Activated naive CD8-positive, alpha-beta T cell (primary cell): ENCODE results near the gene SPATA16.
"Not testable (repeated sequence)": the region's sequence is repeated elsewhere in the genome, so short reads cannot be mapped to it uniquely, and the experiment has no call there.

ENCODE experiments used
- H3K27ac Mint-ChIP-seq: one replicate; pipeline ENCODE4 v1.8.0; 2021; ENCODE audit warnings: mixed read lengths
- H3K27me3 Mint-ChIP-seq: one replicate; pipeline ENCODE4 v1.8.0; 2021; ENCODE audit warnings: mixed read lengths
- H3K36me3 Mint-ChIP-seq: one replicate; pipeline ENCODE4 v1.8.0; 2021; ENCODE audit warnings: mixed read lengths
- H3K4me1 Mint-ChIP-seq: one replicate; pipeline ENCODE4 v1.8.0; 2021; ENCODE audit warnings: low read depth, mixed read lengths
- H3K4me3 Mint-ChIP-seq: one replicate; pipeline ENCODE4 v1.8.0; 2021; ENCODE audit warnings: mild to moderate bottlenecking, mixed read lengths
- H3K9me3 Mint-ChIP-seq: one replicate; pipeline ENCODE4 v1.8.0; 2021; ENCODE audit warnings: low read depth, mixed read lengths

SPATA16 gene

GRCh38 chr3:172915911-172916514 is 225.0 kb downstream of the SPATA16 start:
- Mint-ChIP-seq H3K36me3 (no peaks in the 10 kb centered on the region), H3K4me3 (no peak overlapping the region), H3K27me3 (peaks cover 9% of the 10 kb centered on the region), H3K27ac (no peak overlapping the region), H3K4me1 (no peaks in the 10 kb centered on the region), H3K9me3 (no peaks in the 10 kb centered on the region)

- peaks cover 9% of the 10 kb centered on the region for H3K27me3 Mint-ChIP-seq
- H3K27ac Mint-ChIP-seq, result no peak overlapping the region
- no peaks in the 10 kb centered on the region for H3K9me3 Mint-ChIP-seq
- no peaks in the 10 kb centered on the region for H3K36me3 Mint-ChIP-seq
- no peak overlapping the region for H3K4me3 Mint-ChIP-seq
- H3K4me1 Mint-ChIP-seq, result no peaks in the 10 kb centered on the region
Measured at GRCh38 chr3:172914854-172915253, 226.2 kb downstream of the SPATA16 start.

GRCh38 chr3:172913911-172914655 is 227.0 kb downstream of the SPATA16 start:
- Mint-ChIP-seq H3K4me1 (no peaks in the 10 kb centered on the region), H3K9me3 (no peaks in the 10 kb centered on the region)

GRCh38 chr3:172911142-172911541 is 229.9 kb downstream of the SPATA16 start:
- Mint-ChIP-seq H3K4me3 (no peak overlapping the region), H3K9me3 (no peaks in the 10 kb centered on the region), H3K36me3 (no peaks in the 10 kb centered on the region), H3K27me3 (peaks cover 10% of the 10 kb centered on the region), H3K27ac (no peak overlapping the region), H3K4me1 (no peaks in the 10 kb centered on the region)

More at GRCh38 chr3:172913911-172914655, 227.0 kb downstream of the SPATA16 start:
- Mint-ChIP-seq H3K27me3 (peaks cover 9% of the 10 kb centered on the region), H3K4me3 (no peak overlapping the region), H3K27ac (no peak overlapping the region), H3K36me3 (no peaks in the 10 kb centered on the region)

GRCh38 chr3:172908771-172909270 is 232.2 kb downstream of the SPATA16 start:
- Mint-ChIP-seq H3K4me1 (no peaks in the 10 kb centered on the region), H3K4me3 (no peak overlapping the region), H3K27ac (no peak overlapping the region), H3K27me3 (peaks cover 11% of the 10 kb centered on the region), H3K9me3 (no peaks in the 10 kb centered on the region), H3K36me3 (no peaks in the 10 kb centered on the region)

- Mint-ChIP-seq H3K9me3 (peaks cover 3% of the 10 kb centered on the region), H3K27ac (no peak overlapping the region), H3K4me1 (no peaks in the 10 kb centered on the region), H3K36me3 (no peaks in the 10 kb centered on the region), H3K27me3 (peaks cover 3% of the 10 kb centered on the region), H3K4me3 (no peak overlapping the region)
Measured at GRCh38 chr3:172905451-172905850, 235.6 kb downstream of the SPATA16 start.

- H3K4me1 Mint-ChIP-seq, result no peaks in the 10 kb centered on the region
- no peaks in the 10 kb centered on the region for H3K36me3 Mint-ChIP-seq
- H3K9me3 Mint-ChIP-seq, result peaks cover 3% of the 10 kb centered on the region
- H3K27me3 Mint-ChIP-seq, result peaks cover 3% of the 10 kb centered on the region
- H3K27ac Mint-ChIP-seq, result no peak overlapping the region
- H3K4me3 Mint-ChIP-seq, result no peak overlapping the region
Measured at GRCh38 chr3:172904711-172905373, 236.2 kb downstream of the SPATA16 start.

GRCh38 chr3:172903642-172904320 is 237.3 kb downstream of the SPATA16 start:
- H3K27me3 Mint-ChIP-seq, result peaks cover 3% of the 10 kb centered on the region
- H3K4me1 Mint-ChIP-seq, result no peaks in the 10 kb centered on the region
- no peaks in the 10 kb centered on the region for H3K36me3 Mint-ChIP-seq
- no peak overlapping the region for H3K27ac Mint-ChIP-seq
- peaks cover 7% of the 10 kb centered on the region for H3K9me3 Mint-ChIP-seq
- no peak overlapping the region for H3K4me3 Mint-ChIP-seq

- H3K9me3 Mint-ChIP-seq, result peaks cover 5% of the 10 kb centered on the region
- no peaks in the 10 kb centered on the region for H3K27me3 Mint-ChIP-seq
- H3K4me1 Mint-ChIP-seq, result no peaks in the 10 kb centered on the region
- H3K4me3 Mint-ChIP-seq, result no peak overlapping the region
- H3K27ac Mint-ChIP-seq, result no peak overlapping the region
- no peaks in the 10 kb centered on the region for H3K36me3 Mint-ChIP-seq
Measured at GRCh38 chr3:172892158-172892557, 248.9 kb downstream of the SPATA16 start.

GRCh38 chr3:172885704-172886103 is 255.3 kb downstream of the SPATA16 start:
- Mint-ChIP-seq H3K27me3 (no peaks in the 10 kb centered on the region), H3K4me3 (no peak overlapping the region), H3K36me3 (no peaks in the 10 kb centered on the region), H3K9me3 (peaks cover 5% of the 10 kb centered on the region), H3K4me1 (no peaks in the 10 kb centered on the region), H3K27ac (no peak overlapping the region)

- Mint-ChIP-seq H3K27ac (no peak overlapping the region), H3K27me3 (no peaks in the 10 kb centered on the region), H3K4me1 (no peaks in the 10 kb centered on the region), H3K36me3 (no peaks in the 10 kb centered on the region), H3K4me3 (no peak overlapping the region), H3K9me3 (peaks cover 9% of the 10 kb centered on the region)
Measured at GRCh38 chr3:172882563-172882962, 258.5 kb downstream of the SPATA16 start.

GRCh38 chr3:172879381-172879780 is 261.7 kb downstream of the SPATA16 start:
- not testable (repeated sequence) for H3K4me1 Mint-ChIP-seq, H3K27me3 Mint-ChIP-seq, H3K4me3 Mint-ChIP-seq, H3K9me3 Mint-ChIP-seq, H3K27ac Mint-ChIP-seq, H3K36me3 Mint-ChIP-seq

GRCh38 chr3:172877011-172877410 is 264.0 kb downstream of the SPATA16 start:
- no peak overlapping the region for H3K27ac Mint-ChIP-seq

GRCh38 chr3:172876297-172876696 is 264.7 kb downstream of the SPATA16 start:
- H3K27ac Mint-ChIP-seq, result no peak overlapping the region
- no peak overlapping the region for H3K4me3 Mint-ChIP-seq
- peaks cover 5% of the 10 kb centered on the region for H3K27me3 Mint-ChIP-seq
- H3K4me1 Mint-ChIP-seq, result no peaks in the 10 kb centered on the region
- peaks cover 9% of the 10 kb centered on the region for H3K9me3 Mint-ChIP-seq
- H3K36me3 Mint-ChIP-seq, result no peaks in the 10 kb centered on the region

More at GRCh38 chr3:172877011-172877410, 264.0 kb downstream of the SPATA16 start:
- H3K27me3 Mint-ChIP-seq, result peaks cover 5% of the 10 kb centered on the region
- no peak overlapping the region for H3K4me3 Mint-ChIP-seq
- no peaks in the 10 kb centered on the region for H3K4me1 Mint-ChIP-seq
- H3K9me3 Mint-ChIP-seq, result peaks cover 9% of the 10 kb centered on the region
- H3K36me3 Mint-ChIP-seq, result no peaks in the 10 kb centered on the region

GRCh38 chr3:172875039-172875438 is 266.0 kb downstream of the SPATA16 start:
- Mint-ChIP-seq H3K27ac (no peak overlapping the region), H3K4me1 (no peaks in the 10 kb centered on the region), H3K9me3 (peaks cover 9% of the 10 kb centered on the region), H3K27me3 (peaks cover 5% of the 10 kb centered on the region), H3K4me3 (no peak overlapping the region), H3K36me3 (no peaks in the 10 kb centered on the region)
